ENCODE measurements around the gene ETV2. TPM values are rescaled to one million over a fixed set of nuclear protein-coding genes. Genes with fewer than 3 reads are reported as not detected.
A peak's percentile ranks its signal among the peaks of the same experiment; 100 is the strongest.

ETV2 gene
- total RNA-seq, 2 donors from 2014 or later: 0.61 to 0.99 TPM

GRCh38 chr19:35615036-35615435, 26.5 kb upstream of the ETV2 start:
- H3K4me3 Mint-ChIP-seq: no peak overlapping the region
- no peak for ATAC-seq (replicated peaks)
- H3K36me3 Mint-ChIP-seq (ENCODE audit: low read depth): peaks cover 16% of the 10 kb centered on the region
- no peaks in the 10 kb centered on the region for H3K27me3 Mint-ChIP-seq
- H3K27ac Mint-ChIP-seq: no peak overlapping the region
- H3K4me1 Mint-ChIP-seq: no peaks in the 10 kb centered on the region
- H3K9me3 Mint-ChIP-seq: no peaks in the 10 kb centered on the region

- no peak overlapping the region for H3K27ac Mint-ChIP-seq
- H3K4me3 Mint-ChIP-seq: no peak overlapping the region
- H3K36me3 Mint-ChIP-seq (ENCODE audit: low read depth): peaks cover 28% of the 10 kb centered on the region
- H3K4me1 Mint-ChIP-seq: no peaks in the 10 kb centered on the region
- no peaks in the 10 kb centered on the region for H3K9me3 Mint-ChIP-seq
- H3K27me3 Mint-ChIP-seq: no peaks in the 10 kb centered on the region
- no peak for ATAC-seq (replicated peaks)
These were observed 22.7 kb upstream of the ETV2 start for GRCh38 chr19:35618857-35619256.

GRCh38 chr19:35619290-35619923, 22.1 kb upstream of the ETV2 start:
- Mint-ChIP-seq H3K36me3 (ENCODE audit: low read depth) (peaks cover 28% of the 10 kb centered on the region), H3K4me3 (no peak overlapping the region), H3K9me3 (no peaks in the 10 kb centered on the region), H3K4me1 (no peaks in the 10 kb centered on the region), H3K27ac (no peak overlapping the region), H3K27me3 (no peaks in the 10 kb centered on the region)
- no peak for ATAC-seq (replicated peaks)

GRCh38 chr19:35620001-35620400, 21.5 kb upstream of the ETV2 start:
- Mint-ChIP-seq H3K27ac (peak overlapping the region; percentile 11), H3K4me3 (no peak overlapping the region), H3K27me3 (no peaks in the 10 kb centered on the region), H3K9me3 (no peaks in the 10 kb centered on the region), H3K36me3 (ENCODE audit: low read depth) (peaks cover 28% of the 10 kb centered on the region), H3K4me1 (no peaks in the 10 kb centered on the region)
- ATAC-seq (replicated peaks): no peak

GRCh38 chr19:35621708-35622107, 19.8 kb upstream of the ETV2 start:
- peaks cover 18% of the 10 kb centered on the region for H3K36me3 Mint-ChIP-seq (ENCODE audit: low read depth)
- H3K27ac Mint-ChIP-seq: peak overlapping the region; percentile 63
- no peak overlapping the region for H3K4me3 Mint-ChIP-seq
- ATAC-seq (replicated peaks): no peak
- no peaks in the 10 kb centered on the region for H3K27me3 Mint-ChIP-seq
- no peaks in the 10 kb centered on the region for H3K4me1 Mint-ChIP-seq
- no peaks in the 10 kb centered on the region for H3K9me3 Mint-ChIP-seq

GRCh38 chr19:35622750-35623149, 18.8 kb upstream of the ETV2 start:
- no peaks in the 10 kb centered on the region for H3K4me1 Mint-ChIP-seq

GRCh38 chr19:35623327-35624010, 18.1 kb upstream of the ETV2 start:
- peaks cover 18% of the 10 kb centered on the region for H3K36me3 Mint-ChIP-seq (ENCODE audit: low read depth)
- no peaks in the 10 kb centered on the region for H3K9me3 Mint-ChIP-seq
- ATAC-seq (replicated peaks): no peak
- H3K4me1 Mint-ChIP-seq: no peaks in the 10 kb centered on the region
- no peak overlapping the region for H3K4me3 Mint-ChIP-seq
- no peaks in the 10 kb centered on the region for H3K27me3 Mint-ChIP-seq
- H3K27ac Mint-ChIP-seq: no peak overlapping the region

More at GRCh38 chr19:35622750-35623149, 18.8 kb upstream of the ETV2 start:
- no peaks in the 10 kb centered on the region for H3K27me3 Mint-ChIP-seq
- no peaks in the 10 kb centered on the region for H3K9me3 Mint-ChIP-seq
- no peak overlapping the region for H3K27ac Mint-ChIP-seq
- no peak for ATAC-seq (replicated peaks)
- H3K4me3 Mint-ChIP-seq: no peak overlapping the region
- peaks cover 18% of the 10 kb centered on the region for H3K36me3 Mint-ChIP-seq (ENCODE audit: low read depth)

- H3K36me3 Mint-ChIP-seq (ENCODE audit: low read depth): peaks cover 39% of the 10 kb centered on the region
- no peaks in the 10 kb centered on the region for H3K9me3 Mint-ChIP-seq
- peak overlapping the region; percentile 97 for H3K27ac Mint-ChIP-seq
- no peak for ATAC-seq (replicated peaks)
- peaks cover 10% of the 10 kb centered on the region for H3K4me1 Mint-ChIP-seq
- H3K4me3 Mint-ChIP-seq: peak overlapping the region; percentile 91
- no peaks in the 10 kb centered on the region for H3K27me3 Mint-ChIP-seq
These were observed 13.3 kb upstream of the ETV2 start for GRCh38 chr19:35628264-35628564.

- Mint-ChIP-seq H3K4me1 (peaks cover 10% of the 10 kb centered on the region), H3K27me3 (no peaks in the 10 kb centered on the region), H3K9me3 (no peaks in the 10 kb centered on the region), H3K36me3 (ENCODE audit: low read depth) (peaks cover 45% of the 10 kb centered on the region), H3K27ac (peak within 1 kb of the TSS; percentile 97), H3K4me3 (peak within 1 kb of the TSS; percentile 91)
- ATAC-seq (replicated peaks): peak; percentile 100
These were observed 12.8 kb upstream of the ETV2 start, which contains the start of gene RBM42 for GRCh38 chr19:35628565-35629331. Gene RBM42, plus strand, starts transcription at chr19:35629036. Its CDS starts 118 bp downstream, at chr19:35629154.

GRCh38 chr19:35629332-35629633, 12.3 kb upstream of the ETV2 start:
- ATAC-seq (replicated peaks): no peak
- Mint-ChIP-seq H3K36me3 (ENCODE audit: low read depth) (peaks cover 50% of the 10 kb centered on the region), H3K4me1 (peaks cover 10% of the 10 kb centered on the region), H3K9me3 (no peaks in the 10 kb centered on the region), H3K27ac (peak overlapping the region; percentile 97), H3K4me3 (peak overlapping the region; percentile 91), H3K27me3 (no peaks in the 10 kb centered on the region)

GRCh38 chr19:35633727-35634440, 7.7 kb upstream of the ETV2 start:
- Mint-ChIP-seq H3K4me3 (no peak overlapping the region), H3K27me3 (no peaks in the 10 kb centered on the region), H3K4me1 (peaks cover 6% of the 10 kb centered on the region), H3K27ac (no peak overlapping the region), H3K9me3 (no peaks in the 10 kb centered on the region), H3K36me3 (ENCODE audit: low read depth) (peaks cover 87% of the 10 kb centered on the region)
- no peak for ATAC-seq (replicated peaks)

- H3K4me3 Mint-ChIP-seq: no peak overlapping the region
- H3K4me1 Mint-ChIP-seq: no peaks in the 10 kb centered on the region
- H3K9me3 Mint-ChIP-seq: no peaks in the 10 kb centered on the region
- no peaks in the 10 kb centered on the region for H3K27me3 Mint-ChIP-seq
- peak; percentile 67 for ATAC-seq (replicated peaks)
- H3K27ac Mint-ChIP-seq: no peak overlapping the region
- H3K36me3 Mint-ChIP-seq (ENCODE audit: low read depth): peaks cover 67% of the 10 kb centered on the region
These were observed 4.9 kb upstream of the ETV2 start for GRCh38 chr19:35636651-35637050.

- Mint-ChIP-seq H3K27ac (no peak overlapping the region), H3K36me3 (ENCODE audit: low read depth) (peaks cover 62% of the 10 kb centered on the region), H3K4me1 (no peaks in the 10 kb centered on the region), H3K4me3 (no peak overlapping the region), H3K9me3 (no peaks in the 10 kb centered on the region), H3K27me3 (no peaks in the 10 kb centered on the region)
- ATAC-seq (replicated peaks): no peak
These were observed 4.4 kb upstream of the ETV2 start for GRCh38 chr19:35637165-35637564.

- no peak overlapping the region for H3K4me3 Mint-ChIP-seq
- no peaks in the 10 kb centered on the region for H3K4me1 Mint-ChIP-seq
- ATAC-seq (replicated peaks): no peak
- no peaks in the 10 kb centered on the region for H3K27me3 Mint-ChIP-seq
- H3K9me3 Mint-ChIP-seq: no peaks in the 10 kb centered on the region
- H3K27ac Mint-ChIP-seq: no peak overlapping the region
- H3K36me3 Mint-ChIP-seq (ENCODE audit: low read depth): peaks cover 41% of the 10 kb centered on the region
These were observed 2.3 kb upstream of the ETV2 start for GRCh38 chr19:35639321-35639639.

GRCh38 chr19:35639863-35640262, 1.7 kb upstream of the ETV2 start:
- Mint-ChIP-seq H3K4me1 (peaks cover under 1% of the 10 kb centered on the region), H3K27ac (no peak overlapping the region), H3K9me3 (no peaks in the 10 kb centered on the region), H3K4me3 (no peak overlapping the region), H3K27me3 (no peaks in the 10 kb centered on the region), H3K36me3 (ENCODE audit: low read depth) (peaks cover 35% of the 10 kb centered on the region)
- ATAC-seq (replicated peaks): no peak
